ENCODE results near the gene LCK. TPM values are rescaled to one million over a fixed set of nuclear protein-coding genes. Genes with fewer than 3 reads are reported as not detected.

Gene LCK
- total and polyA plus RNA-seq, 7 donors, result 0.10 to 0.89 (median 0.77) TPM

- Histone ChIP-seq H3K36me3 (ENCODE audit: insufficient read depth in 1 of 2, low read depth in 1 of 2) (peaks cover 2 to 84% of the 10 kb centered on the region in 2 donors), H3K4me1 (no peaks in the 10 kb centered on the region), H3K4me3 (no peak overlapping the region), H3K27ac (no peak overlapping the region), H3K27me3 (ENCODE audit: insufficient read depth in 3 of 3, low read length in 2 of 3) (no peaks in the 10 kb centered on the region), H3K9me3 (no peaks in the 10 kb centered on the region)
- TF ChIP-seq, protein P1, sequence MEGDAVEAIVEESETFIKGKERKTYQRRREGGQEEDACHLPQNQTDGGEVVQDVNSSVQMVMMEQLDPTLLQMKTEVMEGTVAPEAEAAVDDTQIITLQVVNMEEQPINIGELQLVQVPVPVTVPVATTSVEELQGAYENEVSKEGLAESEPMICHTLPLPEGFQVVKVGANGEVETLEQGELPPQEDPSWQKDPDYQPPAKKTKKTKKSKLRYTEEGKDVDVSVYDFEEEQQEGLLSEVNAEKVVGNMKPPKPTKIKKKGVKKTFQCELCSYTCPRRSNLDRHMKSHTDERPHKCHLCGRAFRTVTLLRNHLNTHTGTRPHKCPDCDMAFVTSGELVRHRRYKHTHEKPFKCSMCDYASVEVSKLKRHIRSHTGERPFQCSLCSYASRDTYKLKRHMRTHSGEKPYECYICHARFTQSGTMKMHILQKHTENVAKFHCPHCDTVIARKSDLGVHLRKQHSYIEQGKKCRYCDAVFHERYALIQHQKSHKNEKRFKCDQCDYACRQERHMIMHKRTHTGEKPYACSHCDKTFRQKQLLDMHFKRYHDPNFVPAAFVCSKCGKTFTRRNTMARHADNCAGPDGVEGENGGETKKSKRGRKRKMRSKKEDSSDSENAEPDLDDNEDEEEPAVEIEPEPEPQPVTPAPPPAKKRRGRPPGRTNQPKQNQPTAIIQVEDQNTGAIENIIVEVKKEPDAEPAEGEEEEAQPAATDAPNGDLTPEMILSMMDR (IDR thresholded peaks at IDR 0.05), result no peak
- ATAC-seq (no peak), DNase-seq (no peak)
- WGBS, 3 donors, result 92 to 97% (median 94%) methylated on average over 11 of the region's 11 CpGs
- intact Hi-C loops (cut with DNase I), result no loop called here
Measured at GRCh38 chr1:32327204-32327603, 76.1 kb downstream of the LCK start.

GRCh38 chr1:32329931-32330466 lies 78.9 kb downstream of the LCK start:
- Histone ChIP-seq H3K27ac (no peak overlapping the region), H3K9me3 (no peaks in the 10 kb centered on the region), H3K27me3 (ENCODE audit: insufficient read depth in 3 of 3, low read length in 2 of 3) (no peaks in the 10 kb centered on the region), H3K4me3 (no peak overlapping the region), H3K4me1 (no peaks in the 10 kb centered on the region), H3K36me3 (ENCODE audit: insufficient read depth in 1 of 2, low read depth in 1 of 2) (peaks cover 2 to 76% of the 10 kb centered on the region in 2 donors)
- ATAC-seq, result no peak
- 91 to 93% (median 92%) methylated on average over 4 of the region's 4 CpGs for WGBS, 3 donors
- TF ChIP-seq, protein P1 (IDR thresholded peaks at IDR 0.05), result no peak
- DNase-seq, result no peak
- intact Hi-C loops (cut with DNase I), result no loop called here

GRCh38 chr1:32330558-32331151 lies 79.6 kb downstream of the LCK start:
- Histone ChIP-seq H3K36me3 (ENCODE audit: insufficient read depth in 1 of 2, low read depth in 1 of 2) (peaks cover 2 to 69% of the 10 kb centered on the region in 2 donors), H3K9me3 (no peaks in the 10 kb centered on the region), H3K4me1 (no peaks in the 10 kb centered on the region), H3K27ac (no peak overlapping the region), H3K27me3 (ENCODE audit: insufficient read depth in 3 of 3, low read length in 2 of 3) (no peaks in the 10 kb centered on the region), H3K4me3 (no peak overlapping the region)
- intact Hi-C loops (cut with DNase I), result no loop called here
- 86 to 88% (median 87%) methylated on average over 12 of the region's 12 CpGs for WGBS, 3 donors
- TF ChIP-seq, protein P1 (IDR thresholded peaks at IDR 0.05), result no peak
- ATAC-seq (no peak), DNase-seq (no peak)

DNA sequence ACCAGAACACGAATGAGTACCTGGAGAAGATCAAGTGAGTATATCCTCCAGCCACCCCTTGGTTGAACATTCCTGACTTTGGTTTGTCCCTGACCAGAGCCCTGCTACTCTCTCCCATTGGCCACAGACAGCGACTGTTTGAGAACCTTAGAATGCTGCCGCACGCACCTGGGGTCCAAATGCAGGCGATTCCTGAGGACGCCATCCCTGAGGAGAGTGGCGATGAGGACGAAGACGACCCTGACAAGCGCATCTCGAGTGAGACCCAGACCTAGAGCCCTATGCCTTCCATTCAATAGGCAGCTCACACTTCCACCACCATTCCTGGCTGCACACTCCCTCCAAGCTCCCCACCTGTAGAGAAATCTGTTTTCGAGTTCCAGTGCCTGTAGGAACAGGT lies 80.5 kb downstream of the LCK start:
- Histone ChIP-seq H3K4me3 (no peak overlapping the region), H3K36me3 (ENCODE audit: insufficient read depth in 1 of 2, low read depth in 1 of 2) (peaks cover 2 to 62% of the 10 kb centered on the region in 2 donors), H3K27me3 (ENCODE audit: insufficient read depth in 3 of 3, low read length in 2 of 3) (no peaks in the 10 kb centered on the region), H3K27ac (no peak overlapping the region), H3K9me3 (no peaks in the 10 kb centered on the region), H3K4me1 (no peaks in the 10 kb centered on the region)
- TF ChIP-seq, protein P1 (IDR thresholded peaks at IDR 0.05), result no peak
- intact Hi-C loops (cut with DNase I), result no loop called here
- DNase-seq (no peak), ATAC-seq (no peak)
- WGBS, 3 donors, result 87 to 90% (median 89%) methylated on average over 12 of the region's 12 CpGs
